AG08395 (cell line): ENCODE data around the gene OR4K1.
"Not testable (repeated sequence)": the region's sequence is repeated elsewhere in the genome, so short reads cannot be mapped to it uniquely, and the experiment has no call there.

Experiments used
- DNase-seq: peaks from one replicate; pipeline ENCODE4 v3.0.0; 2012; ENCODE audit warnings: mixed read lengths, low spot score

OR4K1 gene

GRCh38 chr14:19930617-19931016 lies at the start of gene OR4K1:
OR4K1 (plus strand) TSS chr14:19930917; CDS start chr14:19935667, 4,750 bp downstream.
- DNase-seq = no peak

DNA sequence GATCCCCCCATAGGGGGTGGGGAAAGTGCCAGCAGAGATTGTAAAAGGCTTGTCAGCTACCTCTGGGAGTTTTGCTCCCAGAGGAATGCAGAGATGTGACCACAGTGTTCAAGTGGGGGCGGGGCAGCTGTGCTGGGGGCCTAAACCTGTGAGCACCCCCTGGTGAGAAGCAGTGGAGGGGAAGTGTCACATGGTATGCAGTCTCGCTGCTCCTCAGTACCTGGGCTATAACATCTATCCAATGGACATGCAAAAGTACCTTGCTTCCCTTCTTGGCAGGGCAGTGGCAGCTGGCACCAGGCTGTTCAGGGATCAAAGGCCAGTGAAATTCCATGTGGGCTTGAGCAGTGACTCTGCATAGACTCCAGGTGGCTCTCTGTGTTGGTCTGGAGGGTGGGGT lies 35.4 kb upstream of the OR4K1 start:
- no peak for DNase-seq

- DNase-seq = no peak
Observed at GRCh38 chr14:19900999-19901398, 29.7 kb upstream of the OR4K1 start.

- DNase-seq = no peak
Observed at GRCh38 chr14:19902409-19902808, 28.3 kb upstream of the OR4K1 start.

- no peak for DNase-seq
Observed at GRCh38 chr14:19906665-19907064, 24.1 kb upstream of the OR4K1 start.

DNA sequence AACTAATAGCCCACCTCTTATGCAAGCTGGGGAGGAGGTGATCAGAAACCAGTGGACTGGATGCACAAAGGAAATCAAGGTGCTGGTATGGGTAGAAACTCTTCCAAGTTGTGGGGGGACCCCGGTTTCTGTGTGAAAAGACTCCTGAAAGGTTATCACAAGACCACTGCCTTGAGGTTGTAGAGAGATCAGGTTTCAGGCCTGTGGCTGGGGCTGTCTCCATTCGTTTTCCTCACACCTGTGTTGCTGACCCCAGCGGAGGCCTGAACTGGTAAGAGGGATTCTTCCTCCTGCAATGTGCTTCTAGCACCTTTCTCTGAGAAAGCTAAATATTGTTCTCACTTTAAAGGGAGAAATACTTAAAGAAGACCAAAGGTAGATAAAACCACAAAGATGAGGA lies 19.6 kb upstream of the OR4K1 start:
- DNase-seq = no peak

DNA sequence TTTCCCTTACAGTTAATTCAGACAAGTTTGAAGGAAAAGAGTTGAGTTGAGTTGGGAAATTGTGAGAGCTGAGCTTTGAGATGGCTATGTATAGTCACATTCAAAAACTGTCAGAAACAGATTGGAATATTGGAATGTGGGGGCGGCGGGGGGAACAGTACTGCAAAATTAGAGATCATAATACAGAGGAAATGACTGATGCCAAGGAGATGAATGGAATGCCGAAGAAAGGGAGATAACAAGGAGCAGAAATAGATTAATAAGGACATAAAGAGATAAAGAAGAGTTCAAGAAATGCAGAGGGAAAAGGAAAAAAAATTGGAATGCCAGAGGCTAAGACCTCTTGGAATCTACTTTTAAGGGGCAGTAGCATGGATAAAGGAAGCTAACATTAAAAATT lies 13.5 kb upstream of the OR4K1 start:
- DNase-seq = no peak

- no peak for DNase-seq
Observed at GRCh38 chr14:19917955-19918518, 12.7 kb upstream of the OR4K1 start.

DNA sequence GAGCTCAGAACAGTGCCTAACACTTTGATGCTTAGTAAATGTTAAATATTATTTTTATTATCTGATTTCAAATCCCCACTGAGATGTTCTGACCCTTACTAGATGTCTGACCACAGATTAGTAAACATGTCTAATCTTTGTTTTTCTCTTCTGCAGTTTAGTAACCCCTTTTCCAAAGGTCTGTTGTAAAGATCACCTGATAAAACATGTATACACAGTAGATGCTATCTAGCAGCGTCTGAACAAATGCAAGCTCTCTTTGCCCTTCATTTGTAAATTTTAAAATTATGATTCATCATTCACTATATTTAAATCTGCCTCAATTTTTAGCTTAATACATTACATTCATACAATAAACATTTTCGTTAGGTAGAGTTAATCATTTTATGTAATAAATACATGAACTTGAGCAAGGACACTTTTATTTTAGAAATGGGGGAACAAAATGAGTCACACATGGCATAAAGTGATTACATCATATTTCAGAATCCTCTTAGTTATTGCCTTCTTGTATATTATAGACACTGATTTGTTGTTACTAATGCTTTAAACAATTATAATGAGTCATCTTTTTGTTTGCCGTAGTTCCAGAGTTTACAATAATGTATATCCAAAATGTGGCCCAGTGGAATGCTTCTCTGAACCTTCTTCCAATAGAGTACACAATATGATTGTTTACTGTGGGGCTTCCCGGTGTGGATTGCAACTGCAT lies 12.0 kb upstream of the OR4K1 start:
- DNase-seq = no peak

- DNase-seq = no peak
Observed at GRCh38 chr14:19920021-19920657, 10.6 kb upstream of the OR4K1 start, which contains the start of gene OR4K5. OR4K5 (plus strand) TSS chr14:19920607; CDS start chr14:19920607, 0 bp downstream.

DNA sequence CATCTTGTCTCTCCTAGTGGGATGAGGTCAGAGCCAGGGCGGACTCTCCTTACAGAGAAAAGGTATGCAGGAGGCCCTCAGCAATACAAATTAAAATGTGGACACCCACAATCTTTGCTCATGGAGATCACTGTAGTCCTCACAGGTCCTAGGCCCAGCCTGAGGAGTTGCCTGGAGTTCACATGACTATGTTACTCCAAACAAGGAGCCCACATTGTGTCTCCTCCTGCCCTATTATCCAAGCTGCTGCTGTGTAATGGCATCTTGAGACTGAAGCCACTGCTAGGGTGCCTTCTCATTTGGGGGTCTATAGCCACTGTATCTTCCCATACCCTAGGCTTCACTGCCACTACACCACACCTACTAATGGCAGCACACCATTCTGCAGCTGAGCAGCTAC lies 11.0 kb downstream of the OR4K1 start:
- no peak for DNase-seq

- DNase-seq = no peak
Observed at GRCh38 chr14:19947413-19948090, 16.8 kb downstream of the OR4K1 start.

DNA sequence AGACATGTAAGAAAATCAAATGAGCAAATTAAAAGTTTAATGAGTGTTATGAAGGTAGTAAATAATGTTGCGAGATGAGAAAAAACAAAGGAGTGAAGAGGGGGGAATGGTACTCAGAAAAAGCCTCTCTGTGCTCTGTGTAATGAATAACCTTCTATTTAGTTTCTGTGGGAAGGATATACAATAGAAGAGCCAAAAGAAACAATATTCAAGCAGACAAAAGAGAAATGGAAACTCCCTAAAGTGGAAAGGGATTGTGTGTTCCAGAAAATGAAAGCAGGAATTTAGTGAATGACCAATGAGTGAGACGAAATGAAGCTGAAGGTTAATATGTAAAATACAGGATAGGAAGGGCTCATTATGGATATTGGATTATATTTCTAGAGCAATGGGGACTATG lies 18.5 kb downstream of the OR4K1 start:
- DNase-seq = no peak

DNA sequence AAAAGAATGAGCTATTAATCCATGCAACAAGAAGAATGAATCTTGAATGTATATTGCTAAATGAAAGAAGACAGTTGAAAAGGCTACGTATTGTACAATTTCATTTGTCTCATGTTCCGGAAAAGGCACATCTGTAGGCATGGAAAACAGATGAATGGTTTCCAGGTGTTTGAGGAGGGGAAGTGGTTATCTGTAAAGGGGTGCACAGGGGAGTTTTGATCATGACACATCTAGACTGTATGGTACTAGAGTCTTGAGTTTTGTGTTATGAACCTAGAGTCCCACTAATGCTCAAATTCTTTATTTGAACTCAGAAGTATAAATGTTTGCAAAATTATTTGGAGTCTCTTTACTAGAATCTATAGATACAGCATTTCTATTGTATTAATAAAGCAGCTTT lies 39.0 kb downstream of the OR4K1 start:
- DNase-seq = not testable (repeated sequence)

GRCh38 chr14:19974844-19975243 lies 44.1 kb downstream of the OR4K1 start:
- DNase-seq = no peak

DNA sequence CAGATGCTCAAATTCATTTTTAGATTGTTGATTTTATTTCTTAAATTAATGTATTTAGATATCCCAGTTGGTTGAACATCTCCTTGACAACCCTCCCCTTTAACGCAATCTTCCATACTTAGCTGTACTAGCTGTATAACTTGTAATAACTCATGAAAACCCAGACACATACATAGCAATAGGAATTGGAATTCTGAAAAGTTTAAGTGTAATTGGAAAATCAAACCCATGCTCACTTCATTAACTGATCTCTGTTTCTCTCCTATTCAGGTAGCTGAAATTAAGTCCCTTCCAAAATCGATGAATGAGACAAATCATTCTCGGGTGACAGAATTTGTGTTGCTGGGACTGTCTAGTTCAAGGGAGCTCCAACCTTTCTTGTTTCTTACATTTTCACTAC lies 44.6 kb downstream of the OR4K1 start, which contains the start of gene OR4K15:
OR4K15 (plus strand) TSS at position 301 of the 400 bp plus-strand sequence; CDS start at position 301, 0 bp downstream.
- DNase-seq = no peak
